Esophagus muscularis mucosa (tissue), 4 donors: ENCODE results near the gene MEN1. TPM values are rescaled to one million over a fixed set of nuclear protein-coding genes. Genes with fewer than 3 reads are reported as not detected.

Source experiments
- DNase-seq: peaks from one replicate; pipeline ENCODE4 v3.0.0-alpha.2; 2017; ENCODE audit errors: extremely low spot score
- H3K27ac ChIP-seq, 4 donors: fragments of 200-600 bp; sonication (generic); replicated peaks in 1 of 4; 1 replicate in 3 of 4; 2 replicates in 1 of 4; pipeline ENCODE4 v1.5.1; 2016 to 2019; ENCODE audit warnings: mild to moderate bottlenecking in 1 of 4
- H3K27me3 ChIP-seq, 4 donors: fragments of 200-600 bp; sonication (generic); one replicate each; pipeline versions ENCODE4 v1.5.1 to v1.6.0; 2016 to 2019
- H3K36me3 ChIP-seq, 4 donors: fragments of 200-600 bp; sonication (generic); one replicate each; pipeline ENCODE4 v1.5.1; 2016 to 2019
- H3K4me1 ChIP-seq, 4 donors: fragments of 200-600 bp; sonication (generic); one replicate each; pipeline ENCODE4 v1.5.1; 2016 to 2019
- H3K4me3 ChIP-seq, 4 donors: fragments of 200-600 bp; sonication (generic); 1 replicate in 2 of 4; 2 replicates in 2 of 4; pipeline ENCODE4 v1.5.1; 2016 to 2019; ENCODE audit warnings: mild to moderate bottlenecking in 4 of 4, moderate library complexity in 1 of 4
- H3K9me3 ChIP-seq, 4 donors: fragments of 200-600 bp; sonication (generic); 1 replicate in 3 of 4; 2 replicates in 1 of 4; pipeline ENCODE4 v1.5.1; 2016 to 2019
- EP300 ChIP-seq: sonication (generic); formaldehyde crosslinking; IDR thresholded peaks from one replicate; pipeline ENCODE4 v1.6.1; 2017; ENCODE audit warnings: antibody characterized with exemption
- POLR2A ChIP-seq: fragments of 450-650 bp; IDR thresholded peaks from one replicate; pipeline ENCODE4 v1.6.1; 2017; ENCODE audit warnings: antibody characterized with exemption, moderate library complexity, mild to moderate bottlenecking, low read depth
- POLR2AphosphoS5 ChIP-seq, 2 donors: sonication (generic); formaldehyde crosslinking; IDR thresholded peaks; one replicate each; pipeline ENCODE4 v1.6.1; 2017; ENCODE audit warnings: antibody characterized with exemption in 2 of 2
- WGBS: methylation state at CpG from one replicate; pipeline ENCODE4 v1.1.5; 2018; 5-methylcytosine and 5-hydroxymethylcytosine counted together
- intact Hi-C: fragments of 100-400 bp; cut with DNase I; formaldehyde crosslinking; loops from one replicate; pipeline ENCODE4 v1.15.1; 2023
- total RNA-seq, 4 donors: library from RNA; depleted of rRNA; stranded (reverse); fragments of >200 nt; gene quantifications; one replicate each; pipeline versions ENCODE4 v1.1.0 to v1.2.1, GENCODE V29; 2016
- TF ChIP-seq, protein P1 (sequence below), 3 experiments: fragments of 200-600 bp in 2 of 3; fragments of 450-650 bp in 1 of 3; sonication (generic) in 2 of 3; IDR thresholded peaks; one replicate each; pipeline ENCODE4 v1.5.1; 2017 to 2019; ENCODE audit warnings: antibody characterized with exemption in 3 of 3, mild to moderate bottlenecking in 2 of 3, moderate library complexity in 1 of 3

MEN1 gene
- total RNA-seq, 4 donors from 2014 or later, result 10.4 to 18.7 (median 11.5) TPM

DNA sequence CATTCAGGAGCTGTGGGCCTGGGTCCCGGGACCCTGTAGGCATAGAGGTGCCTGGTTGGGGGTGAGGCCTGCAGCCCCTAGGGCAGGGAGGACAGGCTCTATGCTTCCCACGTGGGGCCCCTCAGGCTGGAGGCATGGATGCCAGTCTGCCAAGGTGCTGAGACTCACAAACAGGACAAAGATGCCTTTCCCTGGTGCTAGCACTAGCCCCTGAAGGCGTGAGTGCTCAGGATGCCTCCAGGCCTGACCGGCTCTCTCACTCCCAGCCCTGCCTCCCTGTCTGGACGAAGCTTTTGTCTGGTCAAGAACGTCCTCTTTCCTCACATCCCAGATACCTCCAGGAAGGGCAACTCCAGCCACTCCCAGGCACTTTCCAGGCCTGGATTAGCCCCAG, 32.0 kb upstream of the MEN1 start:
- no peak for DNase-seq
- Histone ChIP-seq H3K4me3 (no peak overlapping the region), H3K27me3 (peaks cover 0 to 8% (median 3%) of the 10 kb centered on the region in 4 donors), H3K36me3 (no peaks in the 10 kb centered on the region), H3K4me1 (peaks cover 8 to 19% (median 16%) of the 10 kb centered on the region in 4 donors), H3K9me3 (no peaks in the 10 kb centered on the region), H3K27ac (no peak overlapping the region)
- WGBS, result 100% methylated on average over 1 of the region's 6 CpGs
- TF ChIP-seq POLR2AphosphoS5 (IDR thresholded peaks at IDR 0.05) (no peak), EP300 (no peak), POLR2A (no peak)
- intact Hi-C loops, result loop anchor here (10.0 kb wide), 1 partner anchor 172 kb away; the partner anchor contains the start of gene ARL2

DNA sequence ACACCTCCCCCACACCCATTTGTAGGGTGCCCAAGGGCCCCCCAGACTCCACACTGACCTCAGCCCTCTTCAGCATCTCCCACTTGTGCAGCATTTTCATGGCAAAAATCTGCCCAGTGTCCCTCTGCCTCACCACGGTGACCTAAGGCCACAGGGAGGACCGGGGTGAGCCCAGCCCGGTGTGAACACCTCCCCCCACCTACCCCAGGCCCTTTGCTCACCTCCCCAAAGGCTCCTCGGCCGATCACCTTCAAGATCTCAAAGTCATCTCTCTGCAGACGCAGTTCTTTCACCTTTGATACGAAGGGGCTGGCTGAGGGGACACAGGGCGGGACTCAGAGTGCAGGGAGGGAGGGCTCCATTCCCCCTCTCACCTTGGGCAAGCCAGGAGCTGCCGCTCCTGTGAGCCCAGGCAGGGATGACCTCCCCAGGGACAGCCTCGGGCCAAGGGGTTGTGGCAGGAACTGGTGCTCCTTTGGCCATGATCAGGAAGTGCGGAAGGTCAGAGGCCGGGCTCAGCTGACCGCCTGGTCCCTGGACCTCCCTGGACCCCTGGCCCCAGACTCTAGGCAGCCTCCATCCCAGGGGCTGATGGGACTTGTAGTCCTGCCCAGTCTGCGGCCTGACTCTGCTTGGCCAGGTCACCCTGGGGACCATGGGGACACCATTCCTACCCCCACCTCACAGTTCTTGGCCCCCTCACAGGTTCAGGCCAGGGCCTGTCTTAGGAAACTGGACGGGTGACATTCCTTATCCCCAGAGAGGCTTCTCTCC, 31.4 kb upstream of the MEN1 start:
- intact Hi-C loops, result loop anchor here (10.0 kb wide), 1 partner anchor 173 kb away; the partner anchor contains the start of gene ARL2
- TF ChIP-seq EP300 (no peak), POLR2AphosphoS5 (IDR thresholded peaks at IDR 0.05) (no peak), POLR2A (no peak)
- TF ChIP-seq, protein P1, sequence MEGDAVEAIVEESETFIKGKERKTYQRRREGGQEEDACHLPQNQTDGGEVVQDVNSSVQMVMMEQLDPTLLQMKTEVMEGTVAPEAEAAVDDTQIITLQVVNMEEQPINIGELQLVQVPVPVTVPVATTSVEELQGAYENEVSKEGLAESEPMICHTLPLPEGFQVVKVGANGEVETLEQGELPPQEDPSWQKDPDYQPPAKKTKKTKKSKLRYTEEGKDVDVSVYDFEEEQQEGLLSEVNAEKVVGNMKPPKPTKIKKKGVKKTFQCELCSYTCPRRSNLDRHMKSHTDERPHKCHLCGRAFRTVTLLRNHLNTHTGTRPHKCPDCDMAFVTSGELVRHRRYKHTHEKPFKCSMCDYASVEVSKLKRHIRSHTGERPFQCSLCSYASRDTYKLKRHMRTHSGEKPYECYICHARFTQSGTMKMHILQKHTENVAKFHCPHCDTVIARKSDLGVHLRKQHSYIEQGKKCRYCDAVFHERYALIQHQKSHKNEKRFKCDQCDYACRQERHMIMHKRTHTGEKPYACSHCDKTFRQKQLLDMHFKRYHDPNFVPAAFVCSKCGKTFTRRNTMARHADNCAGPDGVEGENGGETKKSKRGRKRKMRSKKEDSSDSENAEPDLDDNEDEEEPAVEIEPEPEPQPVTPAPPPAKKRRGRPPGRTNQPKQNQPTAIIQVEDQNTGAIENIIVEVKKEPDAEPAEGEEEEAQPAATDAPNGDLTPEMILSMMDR (IDR thresholded peaks at IDR 0.05), result no peak
- DNase-seq, result no peak
- 96% methylated on average over 8 of the region's 15 CpGs for WGBS
- Histone ChIP-seq H3K36me3 (no peaks in the 10 kb centered on the region), H3K9me3 (no peaks in the 10 kb centered on the region), H3K27me3 (peaks cover 0 to 8% (median 3%) of the 10 kb centered on the region in 4 donors), H3K4me3 (no peak overlapping the region), H3K4me1 (peaks cover 6 to 15% (median 13%) of the 10 kb centered on the region in 4 donors), H3K27ac (no peak overlapping the region)

DNA sequence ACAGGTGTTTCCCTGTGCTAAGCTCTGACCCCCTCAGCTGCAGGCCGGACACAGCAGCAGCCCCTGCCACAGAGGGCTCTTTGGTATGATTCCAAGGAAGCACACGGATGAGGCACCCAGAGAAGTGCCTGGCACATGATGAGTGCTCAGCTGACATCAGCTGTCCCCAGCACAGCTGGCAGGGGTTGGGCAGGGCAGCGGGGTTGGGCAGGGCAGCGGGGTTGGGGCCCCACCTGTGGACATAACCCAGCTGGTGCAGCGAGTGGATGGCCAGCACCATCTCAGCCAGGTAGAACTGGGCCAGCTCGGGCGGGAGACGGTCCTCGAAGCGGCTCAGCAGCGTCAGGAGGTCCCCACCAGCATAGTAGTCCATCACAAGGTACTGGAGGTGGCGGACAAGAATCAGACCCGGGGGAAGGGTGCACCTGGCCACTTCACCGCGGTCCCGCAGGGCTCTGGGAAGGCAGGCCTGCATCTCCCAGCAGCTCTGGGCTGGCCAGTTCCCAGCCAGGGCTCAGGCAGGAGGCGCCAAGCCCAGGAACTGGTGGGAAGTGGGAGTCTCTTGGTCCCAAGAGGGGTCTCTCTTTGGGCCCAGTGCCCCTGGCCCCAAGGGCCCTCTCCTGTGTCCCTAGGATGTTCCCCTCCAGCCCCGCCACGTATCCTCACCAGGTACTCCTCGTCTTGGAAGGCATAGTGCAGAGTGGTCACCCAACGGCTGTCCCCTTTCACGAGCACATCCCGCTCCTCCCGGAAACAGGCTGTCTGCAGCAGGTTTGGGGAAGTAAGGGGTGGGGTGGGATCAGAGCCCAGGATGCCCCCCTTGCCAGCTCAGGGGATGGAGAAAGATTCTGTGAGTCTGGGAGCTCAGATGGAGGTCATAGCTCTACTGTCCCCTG, 29.8 kb upstream of the MEN1 start:
- Histone ChIP-seq H3K27ac (no peak overlapping the region), H3K36me3 (no peaks in the 10 kb centered on the region), H3K4me3 (no peak overlapping the region), H3K9me3 (no peaks in the 10 kb centered on the region), H3K4me1 (peaks cover 6 to 13% (median 12%) of the 10 kb centered on the region in 4 donors), H3K27me3 (peaks cover 0 to 8% (median 3%) of the 10 kb centered on the region in 4 donors)
- intact Hi-C loops, result loop anchor here (10.0 kb wide), 1 partner anchor 175 kb away; the partner anchor contains the start of gene ARL2
- TF ChIP-seq EP300 (no peak), POLR2AphosphoS5 (IDR thresholded peaks at IDR 0.05) (no peak)
- TF ChIP-seq, protein P1 (IDR thresholded peaks at IDR 0.05), result no peak
- DNase-seq, result no peak
- WGBS, result 93% methylated on average over 19 of the region's 24 CpGs

DNA sequence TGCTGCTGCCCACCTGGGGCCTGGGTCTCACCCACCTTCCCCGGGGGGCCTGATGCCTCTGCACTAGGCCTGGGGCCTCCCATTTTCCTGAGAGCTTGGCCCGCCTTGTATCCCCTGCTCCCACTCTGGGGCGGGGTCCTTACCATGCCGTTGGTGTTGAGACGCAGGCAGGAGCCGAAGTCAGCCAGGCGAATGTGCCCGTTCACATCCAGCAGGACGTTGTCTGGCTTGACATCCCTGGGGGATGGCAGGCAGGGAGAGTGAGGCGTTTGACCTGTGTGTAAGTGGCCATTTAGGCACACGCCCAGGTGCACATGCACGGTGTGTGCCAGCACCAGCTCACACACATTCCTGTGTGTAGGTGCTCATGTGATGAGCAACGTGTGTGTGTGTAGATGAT, 29.0 kb upstream of the MEN1 start:
- H3K4me1 ChIP-seq, result peaks cover 4 to 5% (median 4%) of the 10 kb centered on the region in 4 donors
- TF ChIP-seq POLR2AphosphoS5 (IDR thresholded peaks at IDR 0.05), result no peak
- TF ChIP-seq EP300, result no peak
- TF ChIP-seq, protein P1 (IDR thresholded peaks at IDR 0.05), result no peak
- TF ChIP-seq POLR2A, result no peak
- no peak for DNase-seq
- H3K27ac ChIP-seq, result no peak overlapping the region
- H3K27me3 ChIP-seq, result peaks cover 0 to under 1% (median 0%) of the 10 kb centered on the region in 4 donors
- intact Hi-C loops, result no loop called here
- no peak overlapping the region for H3K4me3 ChIP-seq
- no peaks in the 10 kb centered on the region for H3K36me3 ChIP-seq
- 91% methylated on average over 8 of the region's 13 CpGs for WGBS
- H3K9me3 ChIP-seq, result no peaks in the 10 kb centered on the region
